A549 (cell line): Measurements from ENCODE around the gene E2F2. TPM values are rescaled to one million over a fixed set of nuclear protein-coding genes. Genes with fewer than 3 reads are reported as not detected.
A peak's percentile ranks its signal among the peaks of the same experiment; 100 is the strongest.

ENCODE experiments used
- ATAC-seq, 2 experiments: fragments of 200-7000 bp in 1 of 2; fragments of >200 bp in 1 of 2; cut with Nextera tagmentation in 1 of 2; cut with Tn5 transposase in 1 of 2; 3 replicates each; pipeline versions ENCODE4 v1.8.0 to v1.9.1; 2018 to 2020; ENCODE audit warnings: mild to moderate bottlenecking in 1 of 2, moderate library complexity in 1 of 2
- CTCF ChIA-PET: fragments of 300-600 bp; sonication (Branson Sonifier 250); formaldehyde crosslinking; extraction: SDS; loops from one replicate; lab custom pipeline; 2021; ENCODE audit warnings: antibody characterized with exemption, inconsistent platforms; lab: Yijun Ruan, JAX
- POLR2A ChIA-PET: fragments of 350-600 bp; formaldehyde crosslinking; extraction: SDS; loops from one replicate; lab custom pipeline; 2021; ENCODE audit warnings: antibody characterized with exemption, inconsistent platforms; lab: Yijun Ruan, JAX
- DNase-seq, 2 experiments: peaks; one replicate each; pipeline versions ENCODE4 v3.0.0 to v3.0.0-alpha.2; 2011 to 2016; ENCODE audit warnings: low read depth in 1 of 2, low spot score in 1 of 2
- FAIRE-seq: peaks from 2 replicates; lab custom pipeline; 2011; peaks lifted over from hg19 to GRCh38; lab: Jason Lieb, UNC
- H3K27ac ChIP-seq, 2 experiments: fragments of >200 bp; sonication (Bioruptor Twin); formaldehyde crosslinking; 3 replicates each; pipeline ENCODE4 v1.5.1; 2016 to 2017
- H3K4me1 ChIP-seq: fragments of >200 bp; sonication (Bioruptor Twin); formaldehyde crosslinking; 3 replicates; pipeline ENCODE4 v1.6.1; 2016
- H3K4me2 ChIP-seq: fragments of >200 bp; sonication (Bioruptor Twin); formaldehyde crosslinking; 3 replicates; pipeline ENCODE4 v1.6.1; 2016
- H3K4me3 ChIP-seq: fragments of >200 bp; sonication (Bioruptor Twin); formaldehyde crosslinking; 3 replicates; pipeline ENCODE4 v1.5.1; 2016
- H3K9me3 ChIP-seq: fragments of >200 bp; sonication (Bioruptor Twin); formaldehyde crosslinking; 3 replicates; pipeline ENCODE4 v1.6.1; 2016
- CBX2 ChIP-seq: fragments of 200-600 bp; sonication (generic); IDR thresholded peaks from 2 replicates; pipeline ENCODE4 v1.6.1; 2016; ENCODE audit warnings: low read depth, mild to moderate bottlenecking, borderline replicate concordance
- CHD4 ChIP-seq: fragments of 200-600 bp; sonication (generic); IDR thresholded peaks from 2 replicates; pipeline ENCODE4 v1.6.1; 2016; ENCODE audit warnings: antibody characterized with exemption, mild to moderate bottlenecking, borderline replicate concordance
- CTCF ChIP-seq: fragments of >200 bp; sonication (Bioruptor Twin); formaldehyde crosslinking; IDR thresholded peaks from 3 replicates; pipeline ENCODE4 v1.5.1; 2016
- EHF ChIP-seq: fragments of 250-450 bp; sonication (Bioruptor Pico); IDR thresholded peaks from 2 replicates; pipeline ENCODE4 v1.5.0; 2020; ENCODE audit warnings: mild to moderate bottlenecking
- ELK1 ChIP-seq: fragments of 150-350 bp; IDR thresholded peaks from 2 replicates; pipeline ENCODE4 v1.6.1; 2014; ENCODE audit warnings: low read depth, mild to moderate bottlenecking, low read length
- ESRRA ChIP-seq: fragments of 150-350 bp; IDR thresholded peaks from 2 replicates; pipeline ENCODE4 v1.6.1; 2014; ENCODE audit warnings: mild to moderate bottlenecking, low read length, borderline replicate concordance
- FOSL2 ChIP-seq, 2 experiments: fragments of 450-650 bp in 1 of 2; fragments of >200 bp in 1 of 2; sonication (Bioruptor Twin) in 1 of 2; formaldehyde crosslinking; IDR thresholded peaks; 2 replicates each; pipeline versions ENCODE4 v1.5.0 to v1.6.1; 2016 to 2020; ENCODE audit warnings: mild to moderate bottlenecking in 1 of 2, moderate library complexity in 1 of 2
- HDAC2 ChIP-seq: fragments of 200-600 bp; sonication (generic); IDR thresholded peaks from 2 replicates; pipeline ENCODE4 v1.6.1; 2016
- HEYL ChIP-seq: fragments of 250-450 bp; sonication (Bioruptor Pico); IDR thresholded peaks from 2 replicates; pipeline ENCODE4 v1.8.0; 2021; ENCODE audit warnings: mild to moderate bottlenecking, moderate library complexity
- KDM1A ChIP-seq: fragments of 200-600 bp; sonication (generic); IDR thresholded peaks from 2 replicates; pipeline ENCODE4 v1.6.1; 2016; ENCODE audit warnings: low read depth, mild to moderate bottlenecking
- MAFK ChIP-seq: fragments of 450-650 bp; IDR thresholded peaks from 2 replicates; pipeline ENCODE4 v1.6.1; 2014; ENCODE audit not compliant: partially characterized antibody
- POLR2A ChIP-seq: IDR thresholded peaks from 2 replicates; pipeline ENCODE4 v1.6.1; 2012; ENCODE audit warnings: mild to moderate bottlenecking, low read length
- RARB ChIP-seq: fragments of 250-450 bp; sonication (Bioruptor Pico); IDR thresholded peaks from 2 replicates; pipeline ENCODE4 v1.8.0; 2021; ENCODE audit warnings: mild to moderate bottlenecking, moderate library complexity
- TFCP2L1 ChIP-seq: fragments of 250-450 bp; sonication (Bioruptor Pico); IDR thresholded peaks from 2 replicates; pipeline ENCODE4 v1.5.0; 2021; ENCODE audit warnings: mild to moderate bottlenecking
- USF2 ChIP-seq: fragments of 450-650 bp; IDR thresholded peaks from 2 replicates; pipeline ENCODE4 v1.6.1; 2014; ENCODE audit warnings: antibody characterized with exemption
- ZFP36 ChIP-seq: fragments of 450-650 bp; IDR thresholded peaks from 2 replicates; pipeline ENCODE4 v1.6.1; 2014; ENCODE audit warnings: borderline replicate concordance; ENCODE audit not compliant: partially characterized antibody
- WGBS: methylation state at CpG from one replicate; pipeline ENCODE4 v1.1.6; 2017; ENCODE audit errors: missing lambda C conversion rate; 5-methylcytosine and 5-hydroxymethylcytosine counted together
- polyA plus RNA-seq, 4 experiments: library from polyadenylated mRNA; depleted of rRNA in 3 of 4; stranded (reverse); fragments of >200 nt; fragmentation: RNase III in 1 of 4; extraction: RNeasy Plus Mini Kit Qiagen cat#74134 plus additional on column Dnase treatment in 1 of 4; gene quantifications; 2 replicates in 3 of 4; 3 replicates in 1 of 4; pipeline ENCODE4 v1.2.3, GENCODE V29; 2011 to 2017
- TF ChIP-seq, protein P1 (sequence below): fragments of 250-450 bp; sonication (Bioruptor Pico); IDR thresholded peaks from 2 replicates; pipeline ENCODE4 v1.5.0; 2020; ENCODE audit warnings: low read depth, mild to moderate bottlenecking, moderate library complexity
- TF ChIP-seq, protein P2 (sequence below): IDR thresholded peaks from 2 replicates; pipeline ENCODE4 v1.6.1; 2012

E2F2 gene
- polyA plus RNA-seq, 2 of the 4 experiments (the other 2 are of a cell fraction), result 0.90 to 3.4 TPM

GRCh38 chr1:23530087-23530746 lies 816 bp downstream of the E2F2 start:
- ChIA-PET POLR2A (interaction anchor here (1.8 kb wide), 1 partner anchor 186 kb away, joined by 9 read pairs; the partner anchor contains the start of gene HNRNPR), CTCF (interaction anchor here (1.2 to 9.0 kb wide), 5 partner anchors 10 to 107 kb away, joined by 6 to 70 read pairs (median 10); no protein-coding TSS in a partner anchor)
- Histone ChIP-seq H3K4me1 (peaks cover 61% of the 10 kb centered on the region), H3K4me2 (peak overlapping the region; percentile 99), H3K9me3 (no peaks in the 10 kb centered on the region), H3K27ac (peak overlapping the region; percentile 76 to 94), H3K4me3 (peak overlapping the region; percentile 90)
- DNase-seq (no peak), FAIRE-seq (no peak), ATAC-seq (peak in 1 of 2 experiments; percentile 38; a peak in 3 of 6 replicates)
- TF ChIP-seq ELK1, result no peak
- TF ChIP-seq MAFK, result no peak
- no peak for TF ChIP-seq CBX2
- no peak for TF ChIP-seq KDM1A
- TF ChIP-seq, protein P1, sequence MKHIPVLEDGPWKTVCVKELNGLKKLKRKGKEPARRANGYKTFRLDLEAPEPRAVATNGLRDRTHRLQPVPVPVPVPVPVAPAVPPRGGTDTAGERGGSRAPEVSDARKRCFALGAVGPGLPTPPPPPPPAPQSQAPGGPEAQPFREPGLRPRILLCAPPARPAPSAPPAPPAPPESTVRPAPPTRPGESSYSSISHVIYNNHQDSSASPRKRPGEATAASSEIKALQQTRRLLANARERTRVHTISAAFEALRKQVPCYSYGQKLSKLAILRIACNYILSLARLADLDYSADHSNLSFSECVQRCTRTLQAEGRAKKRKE (CRISPR knock-in tag), result no peak
- no peak for TF ChIP-seq HEYL (CRISPR knock-in tag)
- no peak for TF ChIP-seq POLR2A
- TF ChIP-seq RARB (CRISPR knock-in tag), result no peak
- WGBS, result 41% methylated on average over 3 of the region's 22 CpGs

- no peak for FAIRE-seq
- ATAC-seq, result peak in 1 of 2 experiments; percentile 18; a peak in 3 of 6 replicates
Measured at GRCh38 chr1:23529146-23530086, 1.6 kb downstream of the E2F2 start.

More at GRCh38 chr1:23529146-23530086, 1.6 kb downstream of the E2F2 start:
- Histone ChIP-seq H3K27ac (peak overlapping the region; percentile 76 to 94), H3K9me3 (no peaks in the 10 kb centered on the region), H3K4me3 (peak overlapping the region; percentile 90), H3K4me1 (peaks cover 69% of the 10 kb centered on the region), H3K4me2 (peak overlapping the region; percentile 99)
- ChIA-PET POLR2A (interaction anchor here (0.6 to 1.8 kb wide), 3 partner anchors 162 to 214 kb away, joined by 4 to 9 read pairs (median 5); partner anchors contain the start of genes HNRNPR and RPL11), CTCF (interaction anchor here (1.0 to 9.0 kb wide), 6 partner anchors 10 to 306 kb away, joined by 3 to 70 read pairs (median 8); no protein-coding TSS in a partner anchor)
- WGBS, result 65% methylated on average over 6 of the region's 8 CpGs
- no peak for TF ChIP-seq USF2
- TF ChIP-seq CHD4, result no peak
- TF ChIP-seq ZFP36, result no peak
- no peak for TF ChIP-seq HDAC2
- TF ChIP-seq, protein P2, sequence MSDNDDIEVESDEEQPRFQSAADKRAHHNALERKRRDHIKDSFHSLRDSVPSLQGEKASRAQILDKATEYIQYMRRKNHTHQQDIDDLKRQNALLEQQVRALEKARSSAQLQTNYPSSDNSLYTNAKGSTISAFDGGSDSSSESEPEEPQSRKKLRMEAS, result no peak
- no peak for TF ChIP-seq CTCF
- TF ChIP-seq ESRRA, result no peak
- TF ChIP-seq EHF, result no peak
- no peak for TF ChIP-seq TFCP2L1 (CRISPR knock-in tag)
- no peak for TF ChIP-seq FOSL2 (IDR thresholded peaks at IDR 0.05)
- no peak for TF ChIP-seq FOSL2 (CRISPR knock-in tag; IDR thresholded peaks at IDR 0.05)
- no peak for TF ChIP-seq RARB (CRISPR knock-in tag)
- peak in 1 of 2 experiments; percentile 28 for DNase-seq
